ENCODE data around the gene KRT84. TPM values are rescaled to one million over a fixed set of nuclear protein-coding genes. Genes with fewer than 3 reads are reported as not detected.

KRT84 gene
- total RNA-seq, 1 donor from 2014 or later: not detected

GRCh38 chr12:52338241-52338960 lies 47.1 kb downstream of the KRT84 start:
- Histone ChIP-seq H3K27ac (no peak overlapping the region), H3K79me2 (ENCODE audit: low read depth) (no peaks in the 10 kb centered on the region), H3K9ac (no peak overlapping the region), H2AFZ (replicated peaks) (no peak overlapping the region), H3K4me1 (no peaks in the 10 kb centered on the region), H3F3A (ENCODE audit: low read depth) (no peaks in the 10 kb centered on the region), H3K9me3 (ENCODE audit: low read depth) (no peaks in the 10 kb centered on the region), H3K36me3 (no peaks in the 10 kb centered on the region), H3K4me3 (no peak overlapping the region), H3K27me3 (no peaks in the 10 kb centered on the region), H3K4me2 (no peak overlapping the region), H4K20me1 (ENCODE audit: low read depth) (no peaks in the 10 kb centered on the region)
- no peaks in the 10 kb centered on the region for H3K36me3 Mint-ChIP-seq
- H3K4me1 Mint-ChIP-seq: no peaks in the 10 kb centered on the region
- peaks cover 5% of the 10 kb centered on the region for H3K9me3 Mint-ChIP-seq
- H3K27me3 Mint-ChIP-seq (ENCODE audit: insufficient read depth, low read depth): peaks cover 13% of the 10 kb centered on the region
- TF ChIP-seq CTCF (IDR thresholded peaks at IDR 0.05) (no peak), EZH2 (IDR thresholded peaks at IDR 0.05) (no peak), EZH2phosphoT487 (IDR thresholded peaks at IDR 0.05) (no peak)
- no peak overlapping the region for H3K27ac Mint-ChIP-seq
- H3K4me3 Mint-ChIP-seq: no peak overlapping the region
- no peak for DNase-seq (ENCODE audit: low spot score)

- no peak overlapping the region for H3K27ac ChIP-seq
- H3K9ac ChIP-seq: no peak overlapping the region
- peaks cover 3% of the 10 kb centered on the region for H3K9me3 Mint-ChIP-seq
Measured at GRCh38 chr12:52337054-52337453, 48.4 kb downstream of the KRT84 start.

GRCh38 chr12:52336641-52337040 lies 48.8 kb downstream of the KRT84 start:
- Mint-ChIP-seq H3K27me3 (ENCODE audit: insufficient read depth, low read depth) (peaks cover 3% of the 10 kb centered on the region), H3K4me1 (no peaks in the 10 kb centered on the region), H3K27ac (no peak overlapping the region), H3K4me3 (no peak overlapping the region), H3K36me3 (no peaks in the 10 kb centered on the region), H3K9me3 (peaks cover 3% of the 10 kb centered on the region)
- Histone ChIP-seq H3K4me3 (no peak overlapping the region), H3K4me1 (no peaks in the 10 kb centered on the region), H3K9ac (no peak overlapping the region), H2AFZ (replicated peaks) (no peak overlapping the region), H3F3A (ENCODE audit: low read depth) (no peaks in the 10 kb centered on the region), H3K27me3 (no peaks in the 10 kb centered on the region), H3K27ac (no peak overlapping the region), H3K9me3 (ENCODE audit: low read depth) (no peaks in the 10 kb centered on the region), H3K4me2 (no peak overlapping the region), H3K79me2 (ENCODE audit: low read depth) (no peaks in the 10 kb centered on the region), H3K36me3 (no peaks in the 10 kb centered on the region), H4K20me1 (ENCODE audit: low read depth) (no peaks in the 10 kb centered on the region)
- DNase-seq (ENCODE audit: low spot score): no peak
- no peak for TF ChIP-seq CTCF (IDR thresholded peaks at IDR 0.05)
- no peak for TF ChIP-seq EZH2 (IDR thresholded peaks at IDR 0.05)
- no peak for TF ChIP-seq EZH2phosphoT487 (IDR thresholded peaks at IDR 0.05)

More at GRCh38 chr12:52337054-52337453, 48.4 kb downstream of the KRT84 start:
- H3K27ac Mint-ChIP-seq: no peak overlapping the region
- Histone ChIP-seq H2AFZ (replicated peaks) (no peak overlapping the region), H4K20me1 (ENCODE audit: low read depth) (no peaks in the 10 kb centered on the region), H3K9me3 (ENCODE audit: low read depth) (no peaks in the 10 kb centered on the region), H3F3A (ENCODE audit: low read depth) (no peaks in the 10 kb centered on the region), H3K4me2 (no peak overlapping the region), H3K4me3 (no peak overlapping the region), H3K4me1 (no peaks in the 10 kb centered on the region), H3K27me3 (no peaks in the 10 kb centered on the region), H3K36me3 (no peaks in the 10 kb centered on the region), H3K79me2 (ENCODE audit: low read depth) (no peaks in the 10 kb centered on the region)
- TF ChIP-seq EZH2phosphoT487 (IDR thresholded peaks at IDR 0.05) (no peak), EZH2 (IDR thresholded peaks at IDR 0.05) (no peak), CTCF (IDR thresholded peaks at IDR 0.05) (no peak)
- no peak for DNase-seq (ENCODE audit: low spot score)
- H3K27me3 Mint-ChIP-seq (ENCODE audit: insufficient read depth, low read depth): peaks cover 3% of the 10 kb centered on the region
- no peaks in the 10 kb centered on the region for H3K4me1 Mint-ChIP-seq
- no peaks in the 10 kb centered on the region for H3K36me3 Mint-ChIP-seq
- H3K4me3 Mint-ChIP-seq: no peak overlapping the region

Measured in neural progenitor cell (in vitro differentiated cells).